Subcutaneous abdominal adipose tissue (tissue), 5 donors: ENCODE measurements around the gene EPS15.
A peak's percentile ranks its signal among the peaks of the same experiment; 100 is the strongest.
"Not testable (repeated sequence)": the region's sequence is repeated elsewhere in the genome, so short reads cannot be mapped to it uniquely, and the experiment has no call there.

Source experiments
- H3K27ac ChIP-seq: one replicate; pipeline ENCODE4 v1.7.0; 2013; ENCODE audit warnings: low read depth, mild to moderate bottlenecking, inconsistent platforms, low read length, moderate library complexity
- H3K27me3 ChIP-seq, 5 donors: one replicate each; pipeline ENCODE4 v1.7.0; 2013; ENCODE audit warnings: low read length in 5 of 5, inconsistent platforms in 1 of 5; ENCODE audit not compliant: control insufficient read depth in 5 of 5, insufficient read depth in 4 of 5
- H3K36me3 ChIP-seq, 5 donors: one replicate each; pipeline ENCODE4 v1.7.0; 2013; ENCODE audit warnings: low read length in 5 of 5; ENCODE audit not compliant: control insufficient read depth in 5 of 5, insufficient read depth in 5 of 5
- H3K4me1 ChIP-seq, 5 donors: one replicate each; pipeline ENCODE4 v1.7.0; 2013; ENCODE audit warnings: low read length in 5 of 5, mild to moderate bottlenecking in 3 of 5, moderate library complexity in 1 of 5; ENCODE audit not compliant: control insufficient read depth in 5 of 5, insufficient read depth in 5 of 5
- H3K4me3 ChIP-seq, 5 donors: one replicate each; pipeline ENCODE4 v1.7.0; 2013; ENCODE audit warnings: low read length in 5 of 5, low read depth in 1 of 5
- H3K9ac ChIP-seq, 5 donors: one replicate each; pipeline ENCODE4 v1.7.0; 2013; ENCODE audit warnings: low read length in 5 of 5, mild to moderate bottlenecking in 4 of 5, moderate library complexity in 3 of 5
- H3K9me3 ChIP-seq, 5 donors: one replicate each; pipeline ENCODE4 v1.7.0; 2013; ENCODE audit warnings: low read length in 5 of 5; ENCODE audit not compliant: control insufficient read depth in 5 of 5
- donor health status: healthy.
- donor health status: healthy.
- donor health status: healthy.
- donor health status: healthy.
- donor health status: healthy.

The EPS15 gene

DNA sequence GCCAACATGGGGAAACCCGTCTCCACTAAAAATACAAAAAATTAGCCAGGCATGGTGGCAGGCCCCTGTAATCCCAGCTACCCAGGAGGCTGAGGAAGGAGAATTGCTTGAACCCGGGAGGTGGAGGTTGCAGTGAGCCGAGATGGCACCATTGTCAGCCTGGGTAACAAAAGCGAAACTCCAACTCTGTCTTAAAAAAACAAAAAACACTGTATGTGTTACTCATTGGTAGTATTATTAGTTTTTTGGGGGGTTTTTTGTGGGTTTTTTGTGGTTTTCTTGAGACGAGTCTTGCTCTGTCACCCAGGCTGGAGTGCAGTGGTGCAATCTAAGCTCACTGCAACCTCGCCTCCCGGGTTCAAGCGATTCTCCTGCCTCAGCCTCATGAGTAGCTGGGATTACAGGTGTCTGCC is 17.8 kb downstream of the EPS15 start:
- not testable (repeated sequence) for H3K4me3 ChIP-seq, H3K9me3 ChIP-seq, H3K9ac ChIP-seq, H3K36me3 ChIP-seq, H3K27me3 ChIP-seq, H3K27ac ChIP-seq
- peaks cover 0 to 16% (median 4%) of the 10 kb centered on the region in 5 donors for H3K4me1 ChIP-seq

DNA sequence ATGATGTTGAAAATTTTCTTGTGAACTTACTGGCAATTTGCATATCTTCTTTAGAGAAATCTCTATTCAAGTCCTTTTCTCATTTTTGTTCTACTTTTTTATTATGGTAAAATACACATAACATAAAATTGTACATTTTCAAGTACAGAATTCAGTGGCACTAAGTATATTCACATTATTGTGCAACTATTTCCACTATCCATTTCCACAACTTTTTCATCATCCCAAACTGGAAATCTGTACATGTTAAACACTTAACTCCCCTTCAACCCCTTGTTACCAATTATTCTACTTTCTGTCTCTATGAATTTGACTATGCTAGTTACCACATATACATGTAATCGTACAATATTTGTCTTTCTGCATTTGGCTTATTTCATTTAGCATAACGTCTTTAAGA is 19.4 kb downstream of the EPS15 start:
- Histone ChIP-seq H3K4me3 (no peak overlapping the region), H3K4me1 (peaks cover 0 to 5% (median 3%) of the 10 kb centered on the region in 5 donors), H3K36me3 (peaks cover 0 to 8% (median 0%) of the 10 kb centered on the region in 5 donors), H3K27ac (no peak overlapping the region), H3K9ac (no peak overlapping the region), H3K9me3 (no peaks in the 10 kb centered on the region), H3K27me3 (no peaks in the 10 kb centered on the region)

DNA sequence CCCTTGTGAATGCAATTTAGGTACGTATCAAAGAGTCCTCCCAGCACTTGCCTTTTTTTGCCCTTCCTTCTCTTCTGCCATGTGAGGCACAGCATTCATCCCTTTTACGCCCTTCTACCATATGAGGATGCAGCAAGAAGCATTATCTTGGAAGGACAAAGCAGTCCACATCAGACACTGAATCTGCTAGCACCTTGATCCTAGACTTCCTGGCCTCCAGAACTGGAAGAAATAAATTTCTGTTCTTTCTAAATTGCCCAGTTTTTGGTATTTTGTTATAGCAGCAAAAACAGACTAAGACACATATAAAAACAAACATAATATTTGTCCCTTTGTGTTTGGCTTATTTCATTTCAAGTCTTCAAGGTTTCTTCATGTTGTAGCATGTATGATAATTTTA is 20.1 kb downstream of the EPS15 start:
- Histone ChIP-seq H3K9ac (no peak overlapping the region), H3K4me1 (peaks cover 0 to 8% (median 5%) of the 10 kb centered on the region in 5 donors), H3K27me3 (no peaks in the 10 kb centered on the region), H3K4me3 (no peak overlapping the region), H3K9me3 (no peaks in the 10 kb centered on the region), H3K36me3 (peaks cover 0 to 8% (median 0%) of the 10 kb centered on the region in 5 donors), H3K27ac (no peak overlapping the region)

DNA sequence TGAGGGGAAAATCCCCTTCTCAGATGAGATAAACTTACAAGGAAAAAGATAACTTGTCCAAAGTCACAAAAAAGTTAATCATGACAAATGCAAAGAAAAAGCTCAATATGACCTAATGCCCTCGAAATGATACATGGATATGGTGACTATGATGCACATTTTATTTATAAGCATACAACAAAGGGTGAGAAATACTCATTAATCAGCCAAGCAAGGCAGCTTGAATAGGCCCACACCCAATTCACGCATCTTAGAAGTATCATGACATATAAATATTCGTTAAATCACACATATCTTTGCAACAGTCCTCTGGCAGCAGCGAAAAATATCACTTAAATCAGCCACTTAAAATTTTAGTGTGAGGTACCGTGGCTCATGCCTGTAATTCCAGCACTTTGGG is 21.7 kb downstream of the EPS15 start:
- no peaks in the 10 kb centered on the region for H3K27me3 ChIP-seq
- H3K4me1 ChIP-seq, result peaks cover 0 to 10% (median 5%) of the 10 kb centered on the region in 5 donors
- H3K4me3 ChIP-seq, result no peak overlapping the region
- H3K36me3 ChIP-seq, result peaks cover 0 to 5% (median 0%) of the 10 kb centered on the region in 5 donors
- no peaks in the 10 kb centered on the region for H3K9me3 ChIP-seq
- no peak overlapping the region for H3K27ac ChIP-seq
- no peak overlapping the region for H3K9ac ChIP-seq

DNA sequence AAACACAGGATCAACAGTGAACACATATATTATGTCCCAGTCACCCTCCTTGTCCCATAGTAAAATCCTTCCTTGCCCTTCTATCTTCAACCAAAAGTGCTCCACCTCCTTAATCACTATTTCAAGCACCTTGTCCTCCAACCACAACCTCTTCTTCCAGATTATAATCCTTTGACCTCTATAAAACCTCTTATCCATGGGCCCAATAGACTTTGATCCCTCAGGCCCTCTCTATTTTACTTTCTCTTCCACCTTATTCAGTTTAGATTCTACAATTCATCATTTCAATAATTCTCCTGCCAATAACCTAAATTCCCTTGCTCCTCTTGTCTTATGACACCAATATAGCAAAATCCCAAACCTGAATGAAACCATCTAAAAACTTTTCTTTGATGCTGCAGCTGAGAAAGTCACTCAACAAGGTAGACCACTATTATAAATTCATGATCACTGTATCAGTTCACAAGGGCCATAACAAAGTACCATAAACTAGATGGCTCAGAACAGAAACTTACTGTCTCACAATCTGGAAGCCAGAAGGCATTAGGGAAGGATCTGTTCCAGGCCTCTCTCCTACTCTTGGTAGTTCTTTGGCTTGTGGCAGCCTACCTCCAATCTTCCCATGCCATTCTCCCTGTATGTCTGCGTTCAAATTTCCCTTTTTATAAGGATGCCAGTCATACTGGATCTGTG is 24.8 kb downstream of the EPS15 start:
- no peaks in the 10 kb centered on the region for H3K9me3 ChIP-seq
- H3K4me3 ChIP-seq, result no peak overlapping the region
- peaks cover 0 to 5% (median 0%) of the 10 kb centered on the region in 5 donors for H3K36me3 ChIP-seq
- H3K27ac ChIP-seq, result no peak overlapping the region
- H3K4me1 ChIP-seq, result peaks cover 0 to 33% (median 28%) of the 10 kb centered on the region in 5 donors
- H3K9ac ChIP-seq, result peak overlapping the region in 1 of 5 donors; percentile 4
- no peaks in the 10 kb centered on the region for H3K27me3 ChIP-seq

DNA sequence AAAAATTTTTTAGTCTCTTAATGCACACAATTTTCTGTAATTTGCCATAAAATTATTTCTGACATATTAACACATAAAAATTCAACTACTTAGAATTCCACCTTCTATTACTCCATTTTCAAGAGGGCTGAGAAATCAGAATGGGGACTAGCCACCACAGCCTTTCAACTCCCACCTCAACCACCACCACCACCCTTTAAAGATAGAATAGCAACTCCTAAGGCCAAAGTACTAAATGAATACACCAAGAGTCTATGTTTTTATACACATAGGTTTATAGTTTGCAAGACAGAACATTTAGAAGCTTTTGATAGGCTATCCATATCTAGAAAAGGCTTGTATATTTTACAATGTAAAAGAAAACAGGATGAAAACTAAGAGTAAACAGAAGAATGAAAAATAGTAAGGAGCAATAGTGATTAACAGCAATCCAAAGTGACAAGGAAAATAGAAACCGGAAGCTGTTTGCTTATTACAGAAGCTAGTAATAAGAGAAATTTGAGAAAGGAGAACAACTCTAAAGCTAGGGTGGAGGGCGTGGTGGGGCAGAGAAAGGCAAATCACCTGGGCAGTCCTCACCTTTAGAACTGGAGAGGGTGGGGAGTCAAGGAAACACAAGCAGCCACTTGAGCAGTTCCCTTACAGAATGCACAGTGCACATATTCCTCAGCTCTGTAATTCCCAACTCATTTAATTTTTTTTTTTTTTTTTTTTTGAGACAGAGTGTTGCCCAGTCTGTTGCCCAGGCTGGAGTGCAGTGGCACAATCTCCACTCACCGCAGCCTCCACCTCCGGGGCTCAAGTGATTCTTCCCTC is 27.7 kb downstream of the EPS15 start:
- Histone ChIP-seq H3K27ac (no peak overlapping the region), H3K27me3 (no peaks in the 10 kb centered on the region)

DNA sequence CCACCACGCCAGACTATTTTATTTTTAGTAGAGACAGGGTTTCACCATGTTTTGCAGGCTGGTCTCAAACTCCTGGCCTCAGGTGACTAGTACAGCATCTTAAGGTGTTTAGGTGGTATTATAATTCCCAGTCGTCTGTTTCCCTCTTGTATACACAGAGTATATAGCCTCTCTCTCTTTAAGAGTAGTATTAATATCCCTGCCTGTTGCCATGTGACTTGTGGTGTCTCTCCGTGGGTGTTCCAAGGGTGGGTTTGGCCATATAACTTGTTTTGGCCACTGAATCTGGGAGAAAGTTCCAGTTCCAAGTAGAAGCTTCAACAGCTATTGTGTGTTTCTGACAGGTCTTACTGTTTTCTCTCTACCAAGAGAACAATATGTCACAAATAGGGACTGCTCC is 29.6 kb downstream of the EPS15 start:
- Histone ChIP-seq H3K9me3 (no peaks in the 10 kb centered on the region), H3K4me1 (peaks cover 0 to 36% (median 33%) of the 10 kb centered on the region in 5 donors), H3K27me3 (no peaks in the 10 kb centered on the region)

More for the DNA sequence above, 27.7 kb downstream of the EPS15 start:
- Histone ChIP-seq H3K9me3 (no peaks in the 10 kb centered on the region), H3K9ac (no peak overlapping the region), H3K36me3 (no peaks in the 10 kb centered on the region), H3K4me1 (peaks cover 0 to 41% (median 38%) of the 10 kb centered on the region in 5 donors), H3K4me3 (peak overlapping the region in 1 of 5 donors; percentile 10)

DNA sequence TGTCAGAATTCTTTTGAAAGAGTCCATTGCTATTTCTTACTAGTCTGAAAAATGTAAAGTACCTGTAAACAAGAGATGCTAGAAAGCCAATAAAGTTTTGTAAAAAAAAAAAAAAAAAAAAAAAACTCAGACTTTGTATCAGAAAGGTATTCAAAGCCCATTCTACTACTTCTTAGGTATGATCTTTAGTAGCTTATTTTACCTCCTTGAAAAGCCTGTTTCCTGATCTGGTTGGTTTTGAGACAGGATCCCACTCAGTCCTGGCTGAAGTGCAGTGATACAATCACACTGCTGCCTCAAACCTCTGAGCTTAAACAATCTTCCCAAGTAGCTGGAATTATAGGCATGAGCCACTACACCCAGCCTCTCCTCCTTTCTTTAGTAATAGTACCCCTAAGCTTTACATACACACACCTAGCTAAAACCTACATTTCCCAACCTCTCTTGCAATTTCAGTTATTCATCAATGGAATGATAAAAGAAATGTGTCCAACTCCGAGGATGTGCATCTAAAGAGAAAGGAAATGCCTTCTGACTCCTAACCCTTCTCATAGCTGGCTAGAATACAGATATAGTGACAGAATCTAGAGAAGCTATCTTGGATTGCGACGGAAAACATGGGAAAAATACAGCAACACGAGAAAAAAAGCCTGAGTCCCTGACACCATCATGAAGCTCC is 30.6 kb downstream of the EPS15 start:
- Histone ChIP-seq H3K27ac (peak overlapping the region; percentile 54), H3K9ac (peak overlapping the region in 2 of 5 donors; percentile 41 to 62), H3K4me1 (peaks cover 0 to 39% (median 33%) of the 10 kb centered on the region in 5 donors), H3K9me3 (no peaks in the 10 kb centered on the region), H3K27me3 (no peaks in the 10 kb centered on the region), H3K36me3 (no peaks in the 10 kb centered on the region), H3K4me3 (peak overlapping the region in 4 of 5 donors; percentile 27 to 48 (median 28))

More for the DNA sequence above, 29.6 kb downstream of the EPS15 start:
- Histone ChIP-seq H3K36me3 (no peaks in the 10 kb centered on the region), H3K4me3 (no peak overlapping the region), H3K27ac (peak overlapping the region; percentile 48), H3K9ac (peak overlapping the region in 1 of 5 donors; percentile 26)

DNA sequence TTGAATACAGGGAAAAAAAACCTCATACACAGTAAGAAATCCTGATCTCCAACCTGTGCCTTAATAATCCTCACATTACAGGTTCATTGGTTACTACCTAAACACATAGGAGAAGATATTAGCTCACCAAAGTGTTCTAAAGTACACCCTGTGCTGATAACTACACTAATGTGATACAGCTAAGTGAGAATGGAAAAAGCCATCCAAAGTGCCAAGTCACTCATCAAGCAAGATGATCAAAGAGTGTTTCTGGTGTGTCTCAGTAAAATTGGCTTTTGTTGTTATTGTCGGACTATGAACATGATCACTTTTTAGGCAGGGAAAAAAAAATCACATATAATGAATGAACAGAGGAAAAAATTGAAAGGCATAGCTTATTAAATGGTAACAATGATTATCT is 31.4 kb downstream of the EPS15 start:
- no peaks in the 10 kb centered on the region for H3K27me3 ChIP-seq
- H3K9ac ChIP-seq, result no peak overlapping the region
- peaks cover 0 to 45% (median 37%) of the 10 kb centered on the region in 5 donors for H3K4me1 ChIP-seq
- peak overlapping the region; percentile 6 for H3K27ac ChIP-seq
- H3K36me3 ChIP-seq, result no peaks in the 10 kb centered on the region
- H3K9me3 ChIP-seq, result no peaks in the 10 kb centered on the region
- H3K4me3 ChIP-seq, result no peak overlapping the region
